ENCODE results near the gene ACTMAP.

Gene ACTMAP

DNA sequence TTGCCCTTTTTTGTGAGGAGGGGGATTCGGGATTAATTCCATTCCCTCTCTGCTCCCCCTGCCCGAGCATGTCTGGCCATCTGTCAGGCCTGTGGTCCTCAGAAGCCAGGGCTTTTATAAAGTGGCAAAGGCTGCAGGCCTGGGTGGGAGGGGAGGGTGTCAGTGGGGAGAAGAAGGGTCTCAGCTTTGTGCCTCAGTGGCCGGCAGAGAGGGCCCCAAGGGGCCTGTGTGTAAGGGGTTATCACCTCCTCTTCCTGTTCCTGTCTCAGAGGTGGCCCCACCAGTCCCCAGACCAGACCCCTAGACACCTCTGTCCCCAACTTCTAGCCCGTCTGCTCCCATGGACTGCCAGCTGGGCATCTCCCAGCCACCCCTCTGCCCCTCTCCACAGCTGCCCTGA lies 56.4 kb downstream of the ACTMAP start:
- DNase-seq (ENCODE audit: low read depth in 2 of 2) = no peak

GRCh38 chr19:40693150-40693788 lies 57.0 kb downstream of the ACTMAP start:
- no peak for DNase-seq (ENCODE audit: low read depth in 2 of 2)

- DNase-seq (ENCODE audit: low read depth in 2 of 2) = no peak
Observed at GRCh38 chr19:40692212-40692551, 58.1 kb downstream of the ACTMAP start.

DNA sequence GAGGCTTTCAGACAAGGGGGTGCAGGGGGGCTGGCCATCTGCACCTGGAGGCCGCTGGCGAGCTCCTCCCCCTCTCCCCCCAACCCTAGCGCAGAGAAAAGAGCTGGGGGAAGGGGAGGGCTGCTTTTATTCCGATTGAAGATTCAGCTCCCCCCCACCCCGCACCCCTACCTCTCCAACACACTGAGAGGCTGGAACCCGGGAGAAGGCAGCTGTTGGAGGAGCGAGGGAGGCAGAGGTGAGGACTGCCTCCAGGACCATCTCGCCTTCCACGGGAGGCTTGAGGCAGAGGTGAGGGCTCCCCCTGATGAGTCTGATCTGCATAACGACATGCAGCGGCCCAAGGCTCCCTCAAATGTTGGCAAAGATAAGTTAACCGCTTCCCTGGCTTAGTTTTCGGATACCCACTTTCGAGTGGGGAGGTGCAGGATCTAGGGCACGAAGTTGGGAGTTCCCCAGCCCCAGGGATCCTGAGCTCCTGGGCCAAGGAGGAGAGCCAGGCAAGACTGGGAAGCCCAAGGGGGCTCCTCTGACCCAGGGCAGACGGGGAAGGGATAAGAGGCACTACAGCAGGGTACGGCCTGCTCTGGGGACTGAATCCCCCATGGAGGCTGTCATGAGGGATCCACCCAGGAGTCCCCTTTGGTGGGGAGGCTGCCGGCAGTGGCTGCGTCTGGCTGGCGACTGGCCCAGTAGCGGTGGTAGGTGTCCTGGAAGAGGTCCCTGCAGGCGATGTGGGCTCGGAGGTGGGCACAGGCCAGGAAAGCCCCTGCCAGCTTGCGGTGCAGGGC lies 58.7 kb downstream of the ACTMAP start:
- DNase-seq (ENCODE audit: low read depth in 2 of 2) = no peak
